GM18519 (cell line): ENCODE data around the gene MTFP1.

Source experiments
- ATAC-seq: cut with Tn5 transposase; IDR thresholded peaks from one replicate; pipeline ENCODE4 v1.9.1; 2021; ENCODE audit warnings: mild to moderate bottlenecking, moderate library complexity; ENCODE audit not compliant: unreplicated experiment, low FRiP score

Gene MTFP1

GRCh38 chr22:30425616-30426387 is at the start of gene MTFP1:
Gene MTFP1 (plus strand): TSS chr22:30425768. CDS start chr22:30425880, 112 bp downstream.
- no peak for ATAC-seq

- ATAC-seq = no peak
Measured at GRCh38 chr22:30380011-30380410, 45.6 kb upstream of the MTFP1 start.

- no peak for ATAC-seq
Measured at GRCh38 chr22:30381264-30381663, 44.3 kb upstream of the MTFP1 start.

- no peak for ATAC-seq
Measured at GRCh38 chr22:30382340-30382739, 43.2 kb upstream of the MTFP1 start.

GRCh38 chr22:30383061-30383460 is 42.5 kb upstream of the MTFP1 start:
- no peak for ATAC-seq

GRCh38 chr22:30385942-30386341 is 39.6 kb upstream of the MTFP1 start:
- ATAC-seq = no peak

GRCh38 chr22:30386608-30386959 is 39.0 kb upstream of the MTFP1 start:
- no peak for ATAC-seq

- ATAC-seq = no peak
Measured at GRCh38 chr22:30386960-30387827, 38.4 kb upstream of the MTFP1 start, which contains the start of gene RNF215. Gene RNF215 (minus strand): TSS chr22:30387411. CDS start chr22:30387313, 98 bp downstream.

- ATAC-seq = no peak
Measured at GRCh38 chr22:30390974-30391691, 34.4 kb upstream of the MTFP1 start.

- no peak for ATAC-seq
Measured at GRCh38 chr22:30392661-30393321, 32.8 kb upstream of the MTFP1 start.

- ATAC-seq = no peak
Measured at GRCh38 chr22:30393322-30393680, 32.3 kb upstream of the MTFP1 start.

GRCh38 chr22:30393885-30394284 is 31.7 kb upstream of the MTFP1 start:
- no peak for ATAC-seq

- ATAC-seq = no peak
Measured at GRCh38 chr22:30396871-30397655, 28.5 kb upstream of the MTFP1 start, which contains the start of gene SEC14L2. Gene SEC14L2 (plus strand): TSS chr22:30397018. CDS start chr22:30397117, 99 bp downstream.

GRCh38 chr22:30397656-30398635 is 27.6 kb upstream of the MTFP1 start:
- no peak for ATAC-seq

GRCh38 chr22:30398685-30399680 is 26.6 kb upstream of the MTFP1 start:
- no peak for ATAC-seq

- no peak for ATAC-seq
Measured at GRCh38 chr22:30399718-30400117, 25.9 kb upstream of the MTFP1 start.

- ATAC-seq = no peak
Measured at GRCh38 chr22:30400159-30400558, 25.4 kb upstream of the MTFP1 start.
